ENCODE results near the gene CDK15.

DNA sequence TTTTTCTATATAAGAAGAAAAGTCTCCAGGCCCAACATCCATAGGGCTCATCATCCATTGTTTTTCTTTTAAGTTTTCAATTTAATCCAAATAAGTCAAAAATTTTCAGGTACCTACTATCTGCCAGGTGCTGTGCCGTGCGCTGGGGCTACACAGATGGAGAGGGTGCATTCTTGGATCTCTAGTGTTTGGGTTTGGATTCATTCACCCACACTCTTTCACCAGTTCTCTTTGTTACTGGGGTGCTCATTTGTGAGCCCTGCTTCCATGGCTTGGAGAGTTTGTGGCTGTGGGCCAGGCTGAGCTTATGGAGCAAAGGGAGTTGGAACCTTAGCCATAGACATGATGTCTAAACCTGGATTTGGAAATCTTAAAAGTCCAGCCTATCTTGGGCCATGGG lies 51.0 kb downstream of the CDK15 start:
- TF ChIP-seq, protein P1, sequence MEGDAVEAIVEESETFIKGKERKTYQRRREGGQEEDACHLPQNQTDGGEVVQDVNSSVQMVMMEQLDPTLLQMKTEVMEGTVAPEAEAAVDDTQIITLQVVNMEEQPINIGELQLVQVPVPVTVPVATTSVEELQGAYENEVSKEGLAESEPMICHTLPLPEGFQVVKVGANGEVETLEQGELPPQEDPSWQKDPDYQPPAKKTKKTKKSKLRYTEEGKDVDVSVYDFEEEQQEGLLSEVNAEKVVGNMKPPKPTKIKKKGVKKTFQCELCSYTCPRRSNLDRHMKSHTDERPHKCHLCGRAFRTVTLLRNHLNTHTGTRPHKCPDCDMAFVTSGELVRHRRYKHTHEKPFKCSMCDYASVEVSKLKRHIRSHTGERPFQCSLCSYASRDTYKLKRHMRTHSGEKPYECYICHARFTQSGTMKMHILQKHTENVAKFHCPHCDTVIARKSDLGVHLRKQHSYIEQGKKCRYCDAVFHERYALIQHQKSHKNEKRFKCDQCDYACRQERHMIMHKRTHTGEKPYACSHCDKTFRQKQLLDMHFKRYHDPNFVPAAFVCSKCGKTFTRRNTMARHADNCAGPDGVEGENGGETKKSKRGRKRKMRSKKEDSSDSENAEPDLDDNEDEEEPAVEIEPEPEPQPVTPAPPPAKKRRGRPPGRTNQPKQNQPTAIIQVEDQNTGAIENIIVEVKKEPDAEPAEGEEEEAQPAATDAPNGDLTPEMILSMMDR (IDR thresholded peaks at IDR 0.05 in 2 of 3, conservative IDR thresholded peaks at IDR 0.05 in 1 of 3; ENCODE audit: borderline replicate concordance in 1 of 3, insufficient read depth in 1 of 3, low read depth in 2 of 3, low read length in 2 of 3): no peak
- TF ChIP-seq CBX3 (IDR thresholded peaks at IDR 0.05; ENCODE audit: low read depth) (no peak), EZH2phosphoT487 (IDR thresholded peaks at IDR 0.05; ENCODE audit: borderline replicate concordance) (no peak), EZH2 (IDR thresholded peaks at IDR 0.05) (no peak), POLR2AphosphoS5 (IDR thresholded peaks at IDR 0.05; ENCODE audit: low read depth, low read length) (no peak), POLR2A (IDR thresholded peaks at IDR 0.05; ENCODE audit: borderline replicate concordance, extremely low read depth, insufficient read depth, insufficient read length) (no peak), SP1 (IDR thresholded peaks at IDR 0.05; ENCODE audit: low read depth) (no peak), YY1 (IDR thresholded peaks at IDR 0.05; ENCODE audit: extremely low read depth, insufficient replicate concordance, low read depth, low read length) (no peak), TCF7L2 (IDR thresholded peaks at IDR 0.05; ENCODE audit: borderline replicate concordance, extremely low read depth, insufficient read depth, insufficient read length) (no peak), ZNF274 (IDR thresholded peaks at IDR 0.05; ENCODE audit: low read depth, low read length) (no peak), ZFX (IDR thresholded peaks at IDR 0.05) (no peak)
- TF ChIP-seq, protein P2, sequence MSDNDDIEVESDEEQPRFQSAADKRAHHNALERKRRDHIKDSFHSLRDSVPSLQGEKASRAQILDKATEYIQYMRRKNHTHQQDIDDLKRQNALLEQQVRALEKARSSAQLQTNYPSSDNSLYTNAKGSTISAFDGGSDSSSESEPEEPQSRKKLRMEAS (IDR thresholded peaks at IDR 0.05): no peak
- TF ChIP-seq, protein P3, sequence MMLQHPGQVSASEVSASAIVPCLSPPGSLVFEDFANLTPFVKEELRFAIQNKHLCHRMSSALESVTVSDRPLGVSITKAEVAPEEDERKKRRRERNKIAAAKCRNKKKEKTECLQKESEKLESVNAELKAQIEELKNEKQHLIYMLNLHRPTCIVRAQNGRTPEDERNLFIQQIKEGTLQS (IDR thresholded peaks at IDR 0.05): no peak

Data from HCT116 (cell line).